HepG2 (cell line): ENCODE results near the gene NDUFAF3. TPM values are rescaled to one million over a fixed set of nuclear protein-coding genes. Genes with fewer than 3 reads are reported as not detected.

ENCODE experiments used
- FOXO1 ChIP-seq: sonication (generic); formaldehyde crosslinking; IDR thresholded peaks from 2 replicates; pipeline ENCODE4 v1.4.0; 2020; ENCODE audit warnings: missing genetic modification reagents
- KDM1A ChIP-seq: IDR thresholded peaks from 2 replicates; pipeline ENCODE4 v1.6.1; 2016; ENCODE audit warnings: missing compliant biosample characterization
- MAZ ChIP-seq, 2 experiments: sonication (generic) in 1 of 2; formaldehyde crosslinking in 1 of 2; IDR thresholded peaks; 2 replicates each; pipeline versions ENCODE4 v1.5.0 to v1.6.1; 2012 to 2020; ENCODE audit warnings: low read depth in 2 of 2, mild to moderate bottlenecking in 2 of 2, borderline replicate concordance in 1 of 2, improper control_type of control experiment in 1 of 2, low read length in 1 of 2, missing genetic modification reagents in 1 of 2, moderate library complexity in 1 of 2
- POLR2G ChIP-seq: fragments of 200-400 bp; formaldehyde crosslinking; IDR thresholded peaks from 2 replicates; pipeline ENCODE4 v1.6.1; 2018; ENCODE audit warnings: mild to moderate bottlenecking, low read depth, low read length, moderate library complexity
- SIX4 ChIP-seq: sonication (generic); formaldehyde crosslinking; IDR thresholded peaks from 2 replicates; pipeline ENCODE4 v1.4.0; 2020; ENCODE audit warnings: missing genetic modification reagents
- SMAD9 ChIP-seq: sonication (generic); formaldehyde crosslinking; IDR thresholded peaks from 2 replicates; pipeline ENCODE4 v1.5.1; 2020; ENCODE audit warnings: mild to moderate bottlenecking, missing genetic modification reagents
- TBX2 ChIP-seq: sonication (generic); formaldehyde crosslinking; IDR thresholded peaks from 2 replicates; pipeline ENCODE4 v1.5.0; 2020; ENCODE audit warnings: missing genetic modification reagents, mild to moderate bottlenecking, borderline replicate concordance
- TCF7L2 ChIP-seq: IDR thresholded peaks from 2 replicates; pipeline ENCODE4 v1.6.1; 2011; ENCODE audit warnings: mild to moderate bottlenecking, low read depth, low read length, moderate library complexity
- WIZ ChIP-seq: sonication (generic); formaldehyde crosslinking; IDR thresholded peaks from 2 replicates; pipeline ENCODE4 v1.5.1; 2020; ENCODE audit warnings: mild to moderate bottlenecking, missing genetic modification reagents
- ZNF329 ChIP-seq: sonication (generic); formaldehyde crosslinking; IDR thresholded peaks from 2 replicates; pipeline ENCODE4 v1.9.0; 2021; ENCODE audit warnings: low read depth, mild to moderate bottlenecking, missing genetic modification reagents
- ZNF530 ChIP-seq: sonication (generic); formaldehyde crosslinking; IDR thresholded peaks from 2 replicates; pipeline ENCODE4 v1.5.0; 2020; ENCODE audit warnings: low read depth, mild to moderate bottlenecking, missing genetic modification reagents
- polyA plus RNA-seq, 8 experiments: library from polyadenylated mRNA; depleted of rRNA in 3 of 8; stranded (reverse) in 7 of 8; unstranded in 1 of 8; fragments of >200 nt; fragmentation: Illumina TruSeq in 4 of 8; extraction: Trizol in 4 of 8; gene quantifications; 2 replicates each; pipeline versions ENCODE4 v1.2.1 to v1.2.3, GENCODE V29; 2011 to 2016; ENCODE audit warnings: low read depth in 4 of 8, missing spikeins in 1 of 8, mixed read lengths in 1 of 8; ENCODE audit not compliant: insufficient read depth in 1 of 8
- total RNA-seq, 5 experiments: library from RNA; depleted of rRNA; stranded (reverse); fragments of >200 nt; fragmentation: Illumina TruSeq; extraction: Trizol; gene quantifications; 2 replicates each; pipeline ENCODE4 v1.2.3, GENCODE V29; 2016; ENCODE audit warnings: low read depth in 1 of 5
- TF ChIP-seq, protein P1 (sequence below): sonication (generic); formaldehyde crosslinking; conservative IDR thresholded peaks from 2 replicates; pipeline ENCODE4 v1.4.0; 2020; ENCODE audit warnings: mild to moderate bottlenecking, missing genetic modification reagents, moderate library complexity
- TF ChIP-seq, protein P2 (sequence below), 2 experiments: fragments of 450-650 bp in 1 of 2; sonication (generic) in 1 of 2; formaldehyde crosslinking; IDR thresholded peaks; 2 replicates each; pipeline versions ENCODE4 v1.5.0 to v1.8.0; 2020 to 2022; ENCODE audit warnings: mild to moderate bottlenecking in 1 of 2, missing genetic modification reagents in 1 of 2
- TF ChIP-seq, protein P3 (sequence below): sonication (generic); formaldehyde crosslinking; IDR thresholded peaks from 2 replicates; pipeline ENCODE4 v1.4.0; 2020; ENCODE audit warnings: missing genetic modification reagents, borderline replicate concordance
- TF ChIP-seq, protein P4 (sequence below): sonication (generic); formaldehyde crosslinking; IDR thresholded peaks from 2 replicates; pipeline ENCODE4 v1.4.0; 2020; ENCODE audit warnings: missing genetic modification reagents, borderline replicate concordance

Gene NDUFAF3
- total and polyA plus RNA-seq, 2 of the 13 experiments (the other 11 are each of a cell fraction or from before 2014, with no cell fraction given) = 39.0 to 50.0 TPM

DNA sequence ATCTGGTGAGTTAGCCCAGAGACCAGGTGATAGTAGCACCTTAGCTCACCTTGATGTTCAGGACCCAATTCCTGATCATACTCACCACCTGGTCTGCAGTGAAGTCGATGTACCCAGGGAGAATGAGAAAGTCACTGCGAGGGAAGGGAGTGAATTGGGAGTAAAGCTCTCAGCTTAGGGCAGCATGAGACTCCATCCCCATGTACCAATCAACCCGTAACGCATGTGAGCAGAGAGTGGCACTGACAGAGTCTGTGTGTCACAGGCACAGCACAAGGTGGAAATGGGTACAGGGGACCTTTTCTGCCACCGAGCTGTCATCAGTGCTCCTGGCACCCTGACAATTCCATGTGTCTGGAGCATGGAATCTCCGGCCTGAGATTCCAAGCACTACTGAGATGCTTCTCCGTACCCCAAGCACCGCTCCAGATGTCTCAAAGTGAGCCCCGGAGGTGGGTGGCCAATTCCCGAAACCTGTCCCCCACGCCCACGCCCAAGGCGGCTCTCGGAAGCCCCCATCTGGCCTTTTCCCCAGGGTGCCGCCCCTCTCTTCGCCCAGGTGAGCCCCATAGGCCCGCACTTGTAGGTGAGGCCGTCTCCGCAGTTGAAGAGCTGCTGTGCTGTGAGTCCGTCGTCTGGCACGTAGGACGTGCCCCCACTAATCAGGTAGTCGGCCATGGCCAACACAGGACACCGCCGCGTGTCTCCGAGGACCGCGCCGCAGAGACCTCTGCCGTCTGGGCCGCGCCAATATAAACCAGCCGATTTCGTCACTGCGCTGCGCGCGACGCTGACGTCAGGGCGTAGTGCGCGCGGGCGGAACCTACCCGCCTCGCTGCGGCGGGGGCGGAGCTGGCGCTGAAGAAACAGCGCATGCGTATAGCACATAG lies 7.0 kb downstream of the NDUFAF3 start, which contains the start of gene IMPDH2 (continued):
- TF ChIP-seq, protein P1, sequence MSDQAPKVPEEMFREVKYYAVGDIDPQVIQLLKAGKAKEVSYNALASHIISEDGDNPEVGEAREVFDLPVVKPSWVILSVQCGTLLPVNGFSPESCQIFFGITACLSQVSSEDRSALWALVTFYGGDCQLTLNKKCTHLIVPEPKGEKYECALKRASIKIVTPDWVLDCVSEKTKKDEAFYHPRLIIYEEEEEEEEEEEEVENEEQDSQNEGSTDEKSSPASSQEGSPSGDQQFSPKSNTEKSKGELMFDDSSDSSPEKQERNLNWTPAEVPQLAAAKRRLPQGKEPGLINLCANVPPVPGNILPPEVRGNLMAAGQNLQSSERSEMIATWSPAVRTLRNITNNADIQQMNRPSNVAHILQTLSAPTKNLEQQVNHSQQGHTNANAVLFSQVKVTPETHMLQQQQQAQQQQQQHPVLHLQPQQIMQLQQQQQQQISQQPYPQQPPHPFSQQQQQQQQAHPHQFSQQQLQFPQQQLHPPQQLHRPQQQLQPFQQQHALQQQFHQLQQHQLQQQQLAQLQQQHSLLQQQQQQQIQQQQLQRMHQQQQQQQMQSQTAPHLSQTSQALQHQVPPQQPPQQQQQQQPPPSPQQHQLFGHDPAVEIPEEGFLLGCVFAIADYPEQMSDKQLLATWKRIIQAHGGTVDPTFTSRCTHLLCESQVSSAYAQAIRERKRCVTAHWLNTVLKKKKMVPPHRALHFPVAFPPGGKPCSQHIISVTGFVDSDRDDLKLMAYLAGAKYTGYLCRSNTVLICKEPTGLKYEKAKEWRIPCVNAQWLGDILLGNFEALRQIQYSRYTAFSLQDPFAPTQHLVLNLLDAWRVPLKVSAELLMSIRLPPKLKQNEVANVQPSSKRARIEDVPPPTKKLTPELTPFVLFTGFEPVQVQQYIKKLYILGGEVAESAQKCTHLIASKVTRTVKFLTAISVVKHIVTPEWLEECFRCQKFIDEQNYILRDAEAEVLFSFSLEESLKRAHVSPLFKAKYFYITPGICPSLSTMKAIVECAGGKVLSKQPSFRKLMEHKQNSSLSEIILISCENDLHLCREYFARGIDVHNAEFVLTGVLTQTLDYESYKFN (CRISPR knock-in tag) = no peak; the same call in 1 of the 2 replicates
- TF ChIP-seq SMAD9 = no peak
- peak; percentile 76; the same call in 1 of the 2 replicates for TF ChIP-seq SIX4 (CRISPR knock-in tag)
- TF ChIP-seq, protein P2, sequence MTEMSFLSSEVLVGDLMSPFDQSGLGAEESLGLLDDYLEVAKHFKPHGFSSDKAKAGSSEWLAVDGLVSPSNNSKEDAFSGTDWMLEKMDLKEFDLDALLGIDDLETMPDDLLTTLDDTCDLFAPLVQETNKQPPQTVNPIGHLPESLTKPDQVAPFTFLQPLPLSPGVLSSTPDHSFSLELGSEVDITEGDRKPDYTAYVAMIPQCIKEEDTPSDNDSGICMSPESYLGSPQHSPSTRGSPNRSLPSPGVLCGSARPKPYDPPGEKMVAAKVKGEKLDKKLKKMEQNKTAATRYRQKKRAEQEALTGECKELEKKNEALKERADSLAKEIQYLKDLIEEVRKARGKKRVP (CRISPR knock-in tag; IDR thresholded peaks at IDR 0.05) = peak in 1 of 2 experiments; percentile 88; a peak in 2 of 4 replicates
- no peak for TF ChIP-seq ZNF530 (CRISPR knock-in tag)
- peak; percentile 93 for TF ChIP-seq ZNF329
- TF ChIP-seq WIZ (CRISPR knock-in tag) = peak; percentile 89
- peak; percentile 99 for TF ChIP-seq POLR2G
- peak; percentile 37; the same call in 1 of the 2 replicates for TF ChIP-seq MAZ (IDR thresholded peaks at IDR 0.05; ENCODE audit: borderline replicate concordance, low read depth, low read length)
- TF ChIP-seq MAZ (CRISPR knock-in tag; IDR thresholded peaks at IDR 0.05; ENCODE audit: low read depth) = peak; percentile 93
- no peak for TF ChIP-seq KDM1A (CRISPR knock-in tag)
- TF ChIP-seq, protein P3, sequence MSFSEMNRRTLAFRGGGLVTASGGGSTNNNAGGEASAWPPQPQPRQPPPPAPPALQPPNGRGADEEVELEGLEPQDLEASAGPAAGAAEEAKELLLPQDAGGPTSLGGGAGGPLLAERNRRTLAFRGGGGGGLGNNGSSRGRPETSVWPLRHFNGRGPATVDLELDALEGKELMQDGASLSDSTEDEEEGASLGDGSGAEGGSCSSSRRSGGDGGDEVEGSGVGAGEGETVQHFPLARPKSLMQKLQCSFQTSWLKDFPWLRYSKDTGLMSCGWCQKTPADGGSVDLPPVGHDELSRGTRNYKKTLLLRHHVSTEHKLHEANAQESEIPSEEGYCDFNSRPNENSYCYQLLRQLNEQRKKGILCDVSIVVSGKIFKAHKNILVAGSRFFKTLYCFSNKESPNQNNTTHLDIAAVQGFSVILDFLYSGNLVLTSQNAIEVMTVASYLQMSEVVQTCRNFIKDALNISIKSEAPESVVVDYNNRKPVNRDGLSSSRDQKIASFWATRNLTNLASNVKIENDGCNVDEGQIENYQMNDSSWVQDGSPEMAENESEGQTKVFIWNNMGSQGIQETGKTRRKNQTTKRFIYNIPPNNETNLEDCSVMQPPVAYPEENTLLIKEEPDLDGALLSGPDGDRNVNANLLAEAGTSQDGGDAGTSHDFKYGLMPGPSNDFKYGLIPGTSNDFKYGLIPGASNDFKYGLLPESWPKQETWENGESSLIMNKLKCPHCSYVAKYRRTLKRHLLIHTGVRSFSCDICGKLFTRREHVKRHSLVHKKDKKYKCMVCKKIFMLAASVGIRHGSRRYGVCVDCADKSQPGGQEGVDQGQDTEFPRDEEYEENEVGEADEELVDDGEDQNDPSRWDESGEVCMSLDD (CRISPR knock-in tag) = no peak
- peak; percentile 58 for TF ChIP-seq FOXO1
- TF ChIP-seq TCF7L2 = no peak
- TF ChIP-seq, protein P4, sequence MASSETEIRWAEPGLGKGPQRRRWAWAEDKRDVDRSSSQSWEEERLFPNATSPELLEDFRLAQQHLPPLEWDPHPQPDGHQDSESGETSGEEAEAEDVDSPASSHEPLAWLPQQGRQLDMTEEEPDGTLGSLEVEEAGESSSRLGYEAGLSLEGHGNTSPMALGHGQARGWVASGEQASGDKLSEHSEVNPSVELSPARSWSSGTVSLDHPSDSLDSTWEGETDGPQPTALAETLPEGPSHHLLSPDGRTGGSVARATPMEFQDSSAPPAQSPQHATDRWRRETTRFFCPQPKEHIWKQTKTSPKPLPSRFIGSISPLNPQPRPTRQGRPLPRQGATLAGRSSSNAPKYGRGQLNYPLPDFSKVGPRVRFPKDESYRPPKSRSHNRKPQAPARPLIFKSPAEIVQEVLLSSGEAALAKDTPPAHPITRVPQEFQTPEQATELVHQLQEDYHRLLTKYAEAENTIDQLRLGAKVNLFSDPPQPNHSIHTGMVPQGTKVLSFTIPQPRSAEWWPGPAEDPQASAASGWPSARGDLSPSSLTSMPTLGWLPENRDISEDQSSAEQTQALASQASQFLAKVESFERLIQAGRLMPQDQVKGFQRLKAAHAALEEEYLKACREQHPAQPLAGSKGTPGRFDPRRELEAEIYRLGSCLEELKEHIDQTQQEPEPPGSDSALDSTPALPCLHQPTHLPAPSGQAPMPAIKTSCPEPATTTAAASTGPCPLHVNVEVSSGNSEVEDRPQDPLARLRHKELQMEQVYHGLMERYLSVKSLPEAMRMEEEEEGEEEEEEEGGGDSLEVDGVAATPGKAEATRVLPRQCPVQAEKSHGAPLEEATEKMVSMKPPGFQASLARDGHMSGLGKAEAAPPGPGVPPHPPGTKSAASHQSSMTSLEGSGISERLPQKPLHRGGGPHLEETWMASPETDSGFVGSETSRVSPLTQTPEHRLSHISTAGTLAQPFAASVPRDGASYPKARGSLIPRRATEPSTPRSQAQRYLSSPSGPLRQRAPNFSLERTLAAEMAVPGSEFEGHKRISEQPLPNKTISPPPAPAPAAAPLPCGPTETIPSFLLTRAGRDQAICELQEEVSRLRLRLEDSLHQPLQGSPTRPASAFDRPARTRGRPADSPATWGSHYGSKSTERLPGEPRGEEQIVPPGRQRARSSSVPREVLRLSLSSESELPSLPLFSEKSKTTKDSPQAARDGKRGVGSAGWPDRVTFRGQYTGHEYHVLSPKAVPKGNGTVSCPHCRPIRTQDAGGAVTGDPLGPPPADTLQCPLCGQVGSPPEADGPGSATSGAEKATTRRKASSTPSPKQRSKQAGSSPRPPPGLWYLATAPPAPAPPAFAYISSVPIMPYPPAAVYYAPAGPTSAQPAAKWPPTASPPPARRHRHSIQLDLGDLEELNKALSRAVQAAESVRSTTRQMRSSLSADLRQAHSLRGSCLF (CRISPR knock-in tag) = 0 out of 2 replicates have a peak, but pooled peaks have one; percentile 71
- peak; percentile 85 for TF ChIP-seq TBX2 (CRISPR knock-in tag)
